Hematopoietic multipotent progenitor cell treated with erythropoietin and hydrocortisone succinate and interleukin-3 and kit ligand, for 17 days (in vitro differentiated cells): ENCODE data around the gene TGFB1.
A peak's percentile ranks its signal among the peaks of the same experiment; 100 is the strongest.

Source experiments
- DNase-seq: peaks from one replicate; pipeline ENCODE4 v3.0.0-alpha.2; 2015; ENCODE audit warnings: low spot score

The TGFB1 gene

DNA sequence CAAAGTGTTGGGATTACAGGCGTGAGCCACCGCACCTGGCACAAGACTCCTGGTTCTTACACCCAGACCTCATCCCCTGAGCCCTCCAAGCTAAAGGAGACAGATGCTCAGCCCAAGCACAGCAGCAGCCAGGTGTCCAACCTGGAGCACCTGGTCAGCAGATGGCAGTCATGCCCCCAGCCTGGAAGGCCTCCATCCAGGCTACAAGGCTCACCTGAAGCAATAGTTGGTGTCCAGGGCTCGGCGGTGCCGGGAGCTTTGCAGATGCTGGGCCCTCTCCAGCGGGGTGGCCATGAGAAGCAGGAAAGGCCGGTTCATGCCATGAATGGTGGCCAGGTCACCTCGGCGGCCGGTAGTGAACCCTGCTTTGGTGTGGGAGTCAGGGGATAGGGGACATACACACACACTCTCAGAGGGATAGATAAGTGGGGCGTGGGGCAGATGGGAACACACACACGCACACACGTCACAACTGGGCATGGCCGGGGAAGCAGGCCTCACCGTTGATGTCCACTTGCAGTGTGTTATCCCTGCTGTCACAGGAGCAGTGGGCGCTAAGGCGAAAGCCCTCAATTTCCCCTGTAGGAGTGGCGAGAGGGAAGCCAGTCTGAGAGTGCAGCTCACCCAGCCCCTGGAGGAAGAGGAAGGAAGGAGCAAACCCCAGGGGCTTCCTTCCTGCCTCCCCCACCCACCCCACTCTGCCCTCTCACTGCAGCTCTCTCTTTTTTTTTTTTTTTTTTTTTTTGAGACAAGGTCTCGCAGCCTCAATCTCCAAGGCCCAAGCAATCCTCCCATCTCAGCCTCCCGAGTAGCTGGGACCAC is 11.8 kb downstream of the TGFB1 start:
- no peak for DNase-seq

- no peak for DNase-seq
Measured at GRCh38 chr19:41339936-41340335, 13.8 kb downstream of the TGFB1 start.

GRCh38 chr19:41335467-41335866 is 18.3 kb downstream of the TGFB1 start:
- DNase-seq, result no peak

DNA sequence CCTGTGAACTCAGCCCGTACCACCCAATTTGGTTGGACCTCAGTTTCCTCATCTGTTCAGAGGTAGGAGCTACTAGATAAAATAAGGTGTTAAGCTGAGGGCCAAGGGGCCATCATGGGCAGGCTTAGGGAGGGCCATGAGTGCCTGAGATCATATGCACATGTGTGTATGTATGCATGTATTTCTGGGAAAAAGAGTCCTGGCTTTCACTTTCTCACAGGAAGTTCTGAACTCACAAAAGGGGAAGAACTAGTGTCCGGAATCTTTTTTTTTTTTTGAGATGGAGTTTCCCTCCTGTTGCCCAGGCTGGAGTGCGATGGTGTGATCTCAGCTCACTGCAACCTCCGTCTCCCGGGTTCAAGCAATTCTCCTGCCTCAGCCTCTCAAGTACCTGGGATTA is 18.9 kb downstream of the TGFB1 start:
- no peak for DNase-seq

DNA sequence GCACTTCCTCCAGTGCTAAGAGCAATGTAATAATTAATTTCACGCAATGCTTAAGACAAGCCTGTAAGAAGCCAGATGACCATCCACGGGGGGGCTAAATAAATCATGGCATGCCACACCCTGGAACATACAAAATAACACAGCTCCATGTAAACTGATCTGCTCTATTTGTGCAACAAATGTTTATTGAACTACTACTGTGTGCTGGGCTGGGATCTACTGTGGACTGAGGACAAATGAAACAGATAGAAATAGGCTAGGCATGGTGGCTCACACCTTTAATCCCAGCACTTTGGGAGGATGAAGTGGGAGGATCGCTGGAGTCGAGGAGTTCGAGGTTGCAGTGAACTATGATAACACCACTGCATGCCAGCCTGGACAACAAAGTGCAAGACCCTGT is 21.3 kb downstream of the TGFB1 start:
- no peak for DNase-seq

GRCh38 chr19:41332000-41332399 is 21.7 kb downstream of the TGFB1 start:
- no peak for DNase-seq

DNA sequence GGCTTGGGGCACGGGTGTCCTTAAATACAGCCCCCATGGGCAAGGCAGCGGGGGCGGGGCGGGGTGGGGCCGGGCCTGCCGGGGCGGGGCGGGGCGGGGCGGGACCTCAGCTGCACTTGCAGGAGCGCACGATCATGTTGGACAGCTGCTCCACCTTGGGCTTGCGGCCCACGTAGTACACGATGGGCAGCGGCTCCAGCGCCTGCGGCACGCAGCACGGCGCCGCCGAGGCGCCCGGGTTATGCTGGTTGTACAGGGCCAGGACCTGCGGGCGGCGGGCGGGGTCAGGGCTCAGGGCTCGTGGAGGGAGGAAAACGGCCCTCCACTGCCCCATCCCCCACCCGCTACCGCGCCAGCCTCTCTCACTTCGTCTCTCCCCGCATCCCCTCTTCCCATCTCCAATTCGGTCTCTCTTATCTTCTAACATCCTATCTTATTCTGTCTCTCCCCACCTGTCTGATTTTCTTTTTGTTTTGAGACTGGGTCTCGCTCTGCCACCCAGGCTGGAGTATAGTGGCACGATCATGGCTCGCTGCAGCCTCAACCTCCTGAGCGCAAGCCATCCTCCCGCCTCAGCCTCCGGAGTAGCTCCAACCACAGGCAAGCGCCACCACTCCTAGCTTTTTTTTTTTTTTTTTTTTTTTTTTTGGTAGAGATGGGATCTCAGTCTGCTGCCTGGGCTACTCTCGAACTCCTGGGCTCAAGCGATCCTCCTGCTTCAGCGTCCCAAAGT is 22.6 kb downstream of the TGFB1 start:
- no peak for DNase-seq

- no peak for DNase-seq
Measured at GRCh38 chr19:41330481-41330880, 23.2 kb downstream of the TGFB1 start.

- DNase-seq, result no peak
Measured at GRCh38 chr19:41328842-41329225, 24.9 kb downstream of the TGFB1 start.

GRCh38 chr19:41328157-41328841 is 25.4 kb downstream of the TGFB1 start:
- DNase-seq, result no peak

GRCh38 chr19:41327576-41328156 is 26.1 kb downstream of the TGFB1 start:
- no peak for DNase-seq

- no peak for DNase-seq
Measured at GRCh38 chr19:41327076-41327575, 26.6 kb downstream of the TGFB1 start.

GRCh38 chr19:41325947-41326706 is 27.6 kb downstream of the TGFB1 start:
- DNase-seq, result no peak

DNA sequence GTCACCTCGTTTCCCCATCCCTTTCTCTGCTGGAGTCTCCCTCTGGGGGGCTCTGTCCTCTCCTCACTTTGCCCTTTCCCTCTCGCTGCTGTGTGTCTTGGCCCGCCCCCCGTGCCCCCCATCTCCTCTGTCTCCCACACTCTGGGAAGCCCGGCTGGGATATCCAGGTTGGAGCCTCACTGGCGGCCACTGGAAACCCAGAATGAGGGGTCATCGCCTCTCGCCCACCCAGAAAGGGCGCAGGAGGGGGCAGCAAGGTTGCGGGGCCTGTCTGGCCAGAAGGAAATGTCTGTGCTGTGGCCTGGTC is 28.1 kb downstream of the TGFB1 start:
- DNase-seq, result no peak

DNA sequence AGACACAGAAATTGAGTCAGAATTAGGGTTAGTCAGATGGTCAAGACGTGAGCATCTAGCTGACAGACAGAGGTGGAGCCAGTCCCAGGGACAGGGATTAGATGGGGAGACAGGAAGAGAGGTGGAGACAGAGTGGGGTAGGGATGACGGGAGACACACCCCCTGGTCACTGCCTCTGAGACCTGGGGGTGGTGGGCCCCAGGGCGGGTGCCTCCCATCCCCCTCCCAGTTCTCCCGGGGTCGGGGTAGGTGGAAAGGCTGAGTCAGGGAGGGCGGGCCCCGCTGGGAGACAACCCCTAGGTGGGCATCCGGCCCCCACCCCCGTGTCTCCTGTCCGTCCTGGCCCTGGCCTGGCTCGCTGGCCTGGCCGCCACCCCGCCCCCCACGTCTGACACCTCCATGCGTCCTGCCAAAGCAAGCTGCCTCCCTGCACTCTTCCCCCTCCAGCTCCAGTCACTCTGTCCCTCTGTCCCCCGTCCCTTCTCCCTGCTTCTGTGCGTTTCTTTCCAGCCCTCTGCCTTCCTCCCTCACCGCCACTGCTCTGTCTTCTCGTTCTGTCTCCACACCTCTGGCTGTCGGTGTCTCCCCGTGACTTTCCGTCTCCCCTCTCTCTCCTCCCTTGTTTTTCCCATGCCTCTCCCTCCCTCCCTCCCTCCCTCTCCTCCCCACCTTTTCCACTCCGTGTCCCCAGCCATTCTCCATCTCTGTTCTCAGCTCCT is 28.6 kb downstream of the TGFB1 start:
- no peak for DNase-seq

DNA sequence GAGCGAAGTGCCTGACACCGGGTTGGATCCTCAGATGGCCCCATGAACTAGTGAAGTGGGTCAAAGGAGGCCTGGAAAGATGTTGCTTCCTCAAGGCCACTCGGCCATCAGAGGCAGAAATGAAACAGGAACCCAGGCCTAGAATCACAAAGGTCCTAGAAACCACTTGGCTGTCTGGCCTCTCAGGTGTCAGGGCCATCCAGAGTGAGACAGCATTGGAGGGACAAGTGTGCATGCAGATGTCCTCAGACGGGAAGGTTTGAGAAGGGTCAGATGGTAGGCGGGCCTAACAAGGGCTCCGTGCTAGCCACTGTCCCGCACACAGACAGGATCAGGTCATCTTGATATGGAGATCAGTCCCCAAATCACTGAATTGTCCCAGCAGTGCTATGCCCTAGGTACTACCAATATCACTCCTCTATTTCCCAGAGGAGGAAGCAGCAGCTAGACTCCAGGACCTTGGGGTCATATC is 29.5 kb downstream of the TGFB1 start:
- DNase-seq, result no peak

DNA sequence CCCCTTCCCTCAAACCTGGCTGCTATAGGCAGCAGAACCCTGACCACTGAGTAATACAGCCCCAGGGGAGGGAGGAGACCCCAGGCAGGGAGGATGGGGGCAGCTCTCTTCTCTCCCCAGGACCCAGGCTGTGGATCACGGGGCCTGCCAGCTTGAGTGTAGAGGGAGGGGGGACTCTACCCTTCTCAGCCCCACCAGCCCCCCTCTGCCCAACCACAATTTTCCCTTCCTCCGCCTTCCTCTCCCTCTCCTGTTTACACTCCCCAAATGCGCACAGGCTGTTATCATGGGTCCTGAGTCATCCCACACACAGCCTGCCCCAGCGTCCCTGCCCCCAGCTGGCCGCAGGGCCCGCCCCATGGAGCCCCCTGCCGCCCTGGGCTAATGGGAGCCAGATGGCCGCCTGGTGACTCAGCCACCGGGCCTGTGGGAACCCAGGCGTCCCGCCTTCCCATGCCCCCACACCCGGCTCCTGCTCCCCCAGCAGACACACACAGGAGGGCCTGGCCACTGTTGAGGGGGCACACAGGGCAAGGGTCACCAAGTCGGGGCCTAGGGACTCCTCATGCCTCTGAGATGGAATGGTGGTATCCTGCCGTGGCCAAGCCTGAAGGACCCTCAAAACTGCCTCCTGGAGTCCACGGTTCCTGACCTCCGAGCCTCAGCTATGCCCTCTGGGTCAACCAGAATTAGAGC is 30.1 kb downstream of the TGFB1 start:
- DNase-seq, result peak; percentile 78

GRCh38 chr19:41323023-41323422 is 30.7 kb downstream of the TGFB1 start:
- peak; percentile 38 for DNase-seq

DNA sequence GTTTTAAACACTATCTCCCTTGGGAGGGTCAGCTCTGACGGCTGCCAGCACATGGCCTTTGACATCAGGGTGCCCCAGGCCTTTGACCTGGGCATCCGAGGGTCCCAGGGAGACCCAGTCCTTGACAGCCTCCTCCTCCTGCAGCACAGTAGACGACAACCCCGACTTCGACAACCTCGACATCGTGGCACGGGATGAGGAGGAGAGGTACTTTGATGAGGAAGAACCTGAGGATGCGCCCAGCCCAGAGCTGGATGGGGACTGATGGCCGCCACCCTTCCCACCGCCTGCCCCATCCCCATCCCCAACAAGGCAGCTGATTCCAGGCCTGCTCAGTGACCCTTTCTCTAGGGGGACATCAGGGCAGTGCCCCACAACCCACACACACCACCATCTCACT is 31.3 kb downstream of the TGFB1 start:
- no peak for DNase-seq

DNA sequence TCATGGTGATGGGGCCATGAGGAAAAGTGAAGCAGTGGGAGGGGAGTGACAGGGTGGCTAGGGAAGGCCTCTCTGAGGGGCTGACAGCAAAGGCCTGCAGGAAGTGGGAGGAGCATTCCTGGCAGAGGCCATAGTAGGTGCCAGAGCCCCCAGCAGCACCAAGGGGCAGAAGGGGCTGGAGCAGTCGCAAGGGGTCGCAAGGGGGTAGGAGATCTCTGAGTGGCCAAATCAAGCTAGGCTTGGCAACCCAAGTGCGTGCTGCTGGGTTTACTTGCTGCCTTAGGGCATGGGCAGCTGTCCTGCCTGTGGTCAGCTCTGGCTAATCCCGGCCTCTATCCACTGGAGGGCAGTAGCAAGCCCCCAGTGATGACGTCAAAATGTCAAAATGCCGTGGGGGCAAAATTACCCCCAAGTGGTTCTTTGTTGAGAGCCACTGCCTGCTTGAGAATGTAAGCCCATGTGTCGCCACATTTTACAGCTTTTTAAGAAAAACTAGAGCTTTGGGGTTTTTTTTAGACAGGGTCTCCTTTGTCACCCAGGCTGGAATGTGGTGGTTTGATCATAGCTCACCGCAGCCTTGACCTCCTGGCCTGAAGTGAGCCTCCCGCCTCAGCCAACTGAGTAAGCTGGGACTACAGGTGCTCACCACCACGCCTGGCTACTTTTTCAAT is 32.0 kb downstream of the TGFB1 start:
- peak; percentile 54 for DNase-seq
